ENCODE measurements around the gene CFAP54.

Gene CFAP54

GRCh38 chr12:96822641-96823040 lies 333.3 kb downstream of the CFAP54 start:
- no peak for DNase-seq (ENCODE audit: low read depth in 2 of 3, low spot score in 1 of 3)

GRCh38 chr12:96824074-96824837 lies 334.9 kb downstream of the CFAP54 start:
- no peak for DNase-seq (ENCODE audit: low read depth in 2 of 3, low spot score in 1 of 3)

- no peak for DNase-seq (ENCODE audit: low read depth in 2 of 3, low spot score in 1 of 3)
These were observed 335.5 kb downstream of the CFAP54 start for GRCh38 chr12:96824838-96825236.

GRCh38 chr12:96828169-96828789 lies 338.9 kb downstream of the CFAP54 start:
- DNase-seq (ENCODE audit: low read depth in 2 of 3, low spot score in 1 of 3): no peak

- DNase-seq (ENCODE audit: low read depth in 2 of 3, low spot score in 1 of 3): no peak
These were observed 340.0 kb downstream of the CFAP54 start for GRCh38 chr12:96829354-96829753.

GRCh38 chr12:96831346-96831745 lies 342.0 kb downstream of the CFAP54 start:
- no peak for DNase-seq (ENCODE audit: low read depth in 2 of 3, low spot score in 1 of 3)

GRCh38 chr12:96846293-96846692 lies 356.9 kb downstream of the CFAP54 start:
- no peak for DNase-seq (ENCODE audit: low read depth in 2 of 3, low spot score in 1 of 3)

- no peak for DNase-seq (ENCODE audit: low read depth in 2 of 3, low spot score in 1 of 3)
These were observed 361.3 kb downstream of the CFAP54 start for GRCh38 chr12:96850676-96851075.

GRCh38 chr12:96858162-96858561 lies 368.8 kb downstream of the CFAP54 start:
- DNase-seq (ENCODE audit: low read depth in 2 of 3, low spot score in 1 of 3): no peak

GRCh38 chr12:96861656-96862055 lies 372.3 kb downstream of the CFAP54 start:
- no peak for DNase-seq (ENCODE audit: low read depth in 2 of 3, low spot score in 1 of 3)

GRCh38 chr12:96862326-96862725 lies 372.9 kb downstream of the CFAP54 start:
- DNase-seq (ENCODE audit: low read depth in 2 of 3, low spot score in 1 of 3): no peak

GRCh38 chr12:96864335-96864734 lies 375.0 kb downstream of the CFAP54 start:
- no peak for DNase-seq (ENCODE audit: low read depth in 2 of 3, low spot score in 1 of 3)

GRCh38 chr12:96866801-96867590 lies 377.6 kb downstream of the CFAP54 start:
- DNase-seq (ENCODE audit: low read depth in 2 of 3, low spot score in 1 of 3): no peak

GRCh38 chr12:96870946-96871345 lies 381.6 kb downstream of the CFAP54 start:
- DNase-seq (ENCODE audit: low read depth in 2 of 3, low spot score in 1 of 3): no peak

GRCh38 chr12:96872961-96873360 lies 383.6 kb downstream of the CFAP54 start:
- DNase-seq (ENCODE audit: low read depth in 2 of 3, low spot score in 1 of 3): no peak

- DNase-seq (ENCODE audit: low read depth in 2 of 3, low spot score in 1 of 3): no peak
These were observed 384.8 kb downstream of the CFAP54 start for GRCh38 chr12:96874211-96874610.

GRCh38 chr12:96876966-96877365 lies 387.6 kb downstream of the CFAP54 start:
- DNase-seq (ENCODE audit: low read depth in 2 of 3, low spot score in 1 of 3): no peak

- DNase-seq (ENCODE audit: low read depth in 2 of 3, low spot score in 1 of 3): no peak
These were observed 389.3 kb downstream of the CFAP54 start for GRCh38 chr12:96878704-96879103.

- DNase-seq (ENCODE audit: low read depth in 2 of 3, low spot score in 1 of 3): no peak
These were observed 389.9 kb downstream of the CFAP54 start for GRCh38 chr12:96879301-96879700.

- DNase-seq (ENCODE audit: low read depth in 2 of 3, low spot score in 1 of 3): no peak
These were observed 390.8 kb downstream of the CFAP54 start for GRCh38 chr12:96880220-96880619.

- DNase-seq (ENCODE audit: low read depth in 2 of 3, low spot score in 1 of 3): no peak
These were observed 392.2 kb downstream of the CFAP54 start for GRCh38 chr12:96881608-96882007.

GRCh38 chr12:96882862-96883261 lies 393.5 kb downstream of the CFAP54 start:
- DNase-seq (ENCODE audit: low read depth in 2 of 3, low spot score in 1 of 3): no peak

All from stimulated activated CD4-positive, alpha-beta T cell treated with anti-CD3 and anti-CD28 coated beads, Interleukin-12 subunit alpha, Interleukin-12 subunit beta, amount 100 ng/mL, for 48 hours (primary cell).